H1 (cell line): Measurements from ENCODE around the gene ZNF654. TPM values are rescaled to one million over a fixed set of nuclear protein-coding genes. Genes with fewer than 3 reads are reported as not detected.

Experiments used
- CTCF ChIA-PET: fragments of 300-600 bp; sonication (Branson Sonifier 250); formaldehyde crosslinking; loops from one replicate; lab custom pipeline; 2021; ENCODE audit not compliant: partially characterized antibody; lab: Charles Lee
- POLR2A ChIA-PET: fragments of 300-600 bp; sonication (Branson Sonifier 250); formaldehyde crosslinking; loops from one replicate; lab custom pipeline; 2021; ENCODE audit warnings: inconsistent platforms; ENCODE audit not compliant: partially characterized antibody; lab: Charles Lee
- DNase-seq, 2 experiments: peaks; one replicate each; pipeline versions ENCODE4 v3.0.0 to v3.0.0-alpha.2; 2010 to 2022; ENCODE audit warnings: low spot score in 2 of 2, low read depth in 1 of 2, mixed read lengths in 1 of 2
- FAIRE-seq: peaks from 2 replicates; lab custom pipeline; 2011; peaks lifted over from hg19 to GRCh38; lab: Jason Lieb, UNC
- H2AFZ ChIP-seq: 2 replicates; pipeline ENCODE4 v1.8.1; 2012; ENCODE audit warnings: low read length, inconsistent platforms
- H2AK5ac ChIP-seq: 2 replicates; pipeline ENCODE4 v1.6.1; 2013; ENCODE audit warnings: low read depth, low read length
- H2BK120ac ChIP-seq: replicated peaks from 2 replicates; pipeline ENCODE3; 2013; ENCODE audit warnings: low read depth, low read length, inconsistent platforms
- H2BK12ac ChIP-seq: 2 replicates; pipeline ENCODE4 v1.6.1; 2013; ENCODE audit warnings: low read depth, low read length
- H2BK15ac ChIP-seq: 2 replicates; pipeline ENCODE4 v1.6.1; 2013; ENCODE audit warnings: low read length
- H2BK20ac ChIP-seq: 2 replicates; pipeline ENCODE4 v1.6.1; 2013; ENCODE audit warnings: low read length
- H2BK5ac ChIP-seq: 2 replicates; pipeline ENCODE4 v1.6.1; 2013; ENCODE audit warnings: low read depth, low read length
- H3K14ac ChIP-seq: 2 replicates; pipeline ENCODE4 v1.6.1; 2013; ENCODE audit warnings: inconsistent platforms; ENCODE audit not compliant: insufficient read length
- H3K18ac ChIP-seq: 2 replicates; pipeline ENCODE4 v1.6.1; 2013; ENCODE audit warnings: low read length; ENCODE audit errors: extremely low read depth
- H3K23ac ChIP-seq: 2 replicates; pipeline ENCODE4 v1.6.1; 2013; ENCODE audit warnings: inconsistent platforms; ENCODE audit not compliant: insufficient read length
- H3K23me2 ChIP-seq: 2 replicates; pipeline ENCODE4 v1.6.1; 2013; ENCODE audit warnings: low read depth, low read length
- H3K27ac ChIP-seq: 2 replicates; pipeline ENCODE4 v1.6.1; 2011; ENCODE audit warnings: low read depth, low read length, inconsistent platforms
- H3K27me3 ChIP-seq, 4 experiments: replicated peaks in 1 of 4; 1 replicate in 1 of 4; 2 replicates in 3 of 4; pipeline versions ENCODE4 v1.6.1 to v1.8.1; 2011 to 2013; ENCODE audit warnings: low read length in 3 of 4, mild to moderate bottlenecking in 3 of 4, inconsistent platforms in 2 of 4, mixed read lengths in 2 of 4, moderate library complexity in 1 of 4; ENCODE audit not compliant: control insufficient read depth in 3 of 4, insufficient read depth in 3 of 4; ENCODE audit errors: extremely low read depth in 1 of 4
- H3K36me3 ChIP-seq, 4 experiments: 2 replicates each; pipeline versions ENCODE4 v1.6.1 to v1.8.1; 2011 to 2013; ENCODE audit warnings: mild to moderate bottlenecking in 4 of 4, low read length in 3 of 4, moderate library complexity in 2 of 4, control low read depth in 1 of 4, inconsistent platforms in 1 of 4; ENCODE audit not compliant: insufficient read depth in 4 of 4, control insufficient read depth in 2 of 4
- H3K4ac ChIP-seq: replicated peaks from 2 replicates; pipeline ENCODE3; 2013; ENCODE audit warnings: low read length, low read depth, mixed read lengths, inconsistent platforms; ENCODE audit not compliant: insufficient read length
- H3K4me1 ChIP-seq, 4 experiments: replicated peaks in 1 of 4; 1 replicate in 1 of 4; 2 replicates in 3 of 4; pipeline versions ENCODE4 v1.6.1 to v1.8.1; 2011 to 2013; ENCODE audit warnings: low read length in 3 of 4, inconsistent platforms in 2 of 4, mixed read lengths in 1 of 4; ENCODE audit not compliant: insufficient read depth in 4 of 4, control insufficient read depth in 3 of 4
- H3K4me2 ChIP-seq, 2 experiments: 2 replicates each; pipeline versions ENCODE4 v1.6.1 to v1.8.1; 2011 to 2013; ENCODE audit warnings: low read depth in 2 of 2, low read length in 2 of 2, control low read depth in 1 of 2, inconsistent platforms in 1 of 2, mild to moderate bottlenecking in 1 of 2; ENCODE audit not compliant: insufficient read depth in 1 of 2
- H3K4me3 ChIP-seq, 4 experiments: fragments of 200-600, 300-600 bp in 1 of 4; sonication (generic), shearing (Covaris generic), sonication (Bioruptor Twin) in 1 of 4; 2 replicates each; pipeline versions ENCODE4 v1.5.1 to v1.8.1; 2011 to 2016; ENCODE audit warnings: low read length in 4 of 4, low read depth in 3 of 4, control low read depth in 2 of 4, inconsistent platforms in 2 of 4, mild to moderate bottlenecking in 2 of 4, mixed read lengths in 1 of 4, moderate library complexity in 1 of 4; ENCODE audit not compliant: insufficient read depth in 2 of 4; ENCODE audit errors: extremely low read depth in 1 of 4
- H3K56ac ChIP-seq: replicated peaks from 2 replicates; pipeline ENCODE3; 2013; ENCODE audit warnings: low read depth, mild to moderate bottlenecking, mixed read lengths, low read length, inconsistent platforms; ENCODE audit not compliant: insufficient read length
- H3K79me1 ChIP-seq: 2 replicates; pipeline ENCODE4 v1.6.1; 2013; ENCODE audit warnings: low read depth, low read length, control low read depth
- H3K79me2 ChIP-seq, 2 experiments: 2 replicates each; pipeline versions ENCODE4 v1.6.1 to v1.8.1; 2012 to 2013; ENCODE audit warnings: low read length in 2 of 2, mild to moderate bottlenecking in 2 of 2, inconsistent platforms in 1 of 2; ENCODE audit not compliant: insufficient read depth in 2 of 2, control insufficient read depth in 1 of 2
- H3K9ac ChIP-seq, 4 experiments: replicated peaks in 1 of 4; 1 replicate in 1 of 4; 2 replicates in 3 of 4; pipeline versions ENCODE4 v1.6.1 to v1.8.1; 2011 to 2013; ENCODE audit warnings: low read depth in 3 of 4, low read length in 3 of 4, control low read depth in 2 of 4, mild to moderate bottlenecking in 2 of 4, moderate library complexity in 2 of 4, inconsistent platforms in 1 of 4; ENCODE audit errors: extremely low read depth in 1 of 4
- H3K9me3 ChIP-seq, 2 experiments: 2 replicates each; pipeline versions ENCODE4 v1.6.1 to v1.8.1; 2012 to 2013; ENCODE audit warnings: mild to moderate bottlenecking in 2 of 2, moderate library complexity in 2 of 2, control low read depth in 1 of 2, inconsistent platforms in 1 of 2, low read depth in 1 of 2, low read length in 1 of 2, mixed read lengths in 1 of 2; ENCODE audit not compliant: insufficient read depth in 2 of 2
- H4K20me1 ChIP-seq, 2 experiments: replicated peaks in 1 of 2; 2 replicates each; pipeline versions ENCODE3 to v1.8.1; 2011 to 2013; ENCODE audit warnings: inconsistent platforms in 2 of 2, low read length in 2 of 2, mild to moderate bottlenecking in 1 of 2; ENCODE audit not compliant: insufficient read depth in 2 of 2, control insufficient read depth in 1 of 2
- H4K5ac ChIP-seq: 2 replicates; pipeline ENCODE4 v1.6.1; 2013; ENCODE audit warnings: low read length, low read depth, mixed read lengths, inconsistent platforms; ENCODE audit not compliant: insufficient read length
- H4K8ac ChIP-seq: 2 replicates; pipeline ENCODE4 v1.8.0; 2013; ENCODE audit warnings: mild to moderate bottlenecking, moderate library complexity, low read length, inconsistent platforms; ENCODE audit not compliant: insufficient read depth; ENCODE audit errors: extremely low read depth
- H4K91ac ChIP-seq: replicated peaks from 2 replicates; pipeline ENCODE3; 2013; ENCODE audit warnings: low read length, mixed read lengths, inconsistent platforms; ENCODE audit not compliant: insufficient read length
- CBX8 ChIP-seq: fragments of 300-800, 300-1000 bp; sonication (generic); IDR thresholded peaks from 2 replicates; pipeline ENCODE4 v1.7.1; 2016; ENCODE audit warnings: low read depth, low read length, borderline replicate concordance
- CEBPB ChIP-seq: IDR thresholded peaks from 2 replicates; pipeline ENCODE4 v1.6.1; 2012; ENCODE audit warnings: low read depth, low read length
- PHF8 ChIP-seq: fragments of 200-600 bp; sonication (generic); conservative IDR thresholded peaks from 2 replicates; pipeline ENCODE4 v1.7.1; 2012; ENCODE audit warnings: low read depth, mild to moderate bottlenecking, inconsistent platforms, low read length, moderate library complexity
- RBBP5 ChIP-seq: IDR thresholded peaks from 2 replicates; pipeline ENCODE4 v1.7.1; 2012; ENCODE audit warnings: low read depth, mild to moderate bottlenecking, inconsistent platforms, low read length, moderate library complexity, borderline replicate concordance
- SP1 ChIP-seq: IDR thresholded peaks from 2 replicates; pipeline ENCODE4 v1.6.1; 2011; ENCODE audit warnings: low read depth, low read length
- WGBS, 2 experiments: shearing (Covaris generic) in 1 of 2; methylation state at CpG; one replicate each; pipeline versions ENCODE4 v1.1.6 to v1.1.7; 2013 to 2015; ENCODE audit warnings: low lambda C conversion rate in 2 of 2, mixed read lengths in 2 of 2, inconsistent platforms in 1 of 2, low coverage in 1 of 2, missing lambda C conversion rate in 1 of 2; ENCODE audit not compliant: insufficient replicate concordance in 2 of 2, insufficient coverage in 1 of 2, insufficient read length in 1 of 2; ENCODE audit errors: extremely low coverage in 1 of 2, missing lambda C conversion rate in 1 of 2; 5-methylcytosine and 5-hydroxymethylcytosine counted together
- long read RNA-seq, 2 experiments: library from RNA in 1 of 2; library from capped mRNA in 1 of 2; stranded (forward); transcript quantifications; one replicate each; pipeline ENCODE4 v2.0.0, GENCODE V29; 2021; ENCODE audit warnings: inconsistent platforms in 1 of 2
- polyA minus RNA-seq, 3 experiments: library from RNA; depleted of rRNA, polyadenylated mRNA; stranded (reverse); fragments of >200 nt; gene quantifications; 1 replicate in 2 of 3; 2 replicates in 1 of 3; pipeline ENCODE4 v1.2.3, GENCODE V29; 2011
- polyA plus RNA-seq, 7 experiments: library from polyadenylated mRNA; depleted of rRNA in 3 of 7; stranded (reverse) in 5 of 7; unstranded in 2 of 7; fragments of >200 nt in 5 of 7; fragments of 200-250 nt in 2 of 7; gene quantifications; 1 replicate in 5 of 7; 2 replicates in 1 of 7; 4 replicates in 1 of 7; pipeline versions ENCODE4 v1.2.1 to v1.2.3, GENCODE V29; 2011 to 2013; ENCODE audit warnings: missing spikeins in 2 of 7, mixed read lengths in 2 of 7
- total RNA-seq: library from RNA; stranded (reverse); fragmentation: NEBNext Ultra II Directional; extraction: Animal tissue kit (Norgen Biotek cat#: 25700); gene quantifications from 2 replicates; pipeline ENCODE4 v1.2.1, GENCODE V29; 2021
- TF ChIP-seq, protein P1 (sequence below): IDR thresholded peaks from 2 replicates; pipeline ENCODE4 v1.6.1; 2012; ENCODE audit warnings: low read length, inconsistent platforms

ZNF654 gene
- 5.3 and 6.2 TPM in 2 replicates for total RNA-seq
- 0.47 and 0.82 TPM in 2 replicates for polyA plus RNA-seq (2011; rRNA removed)
- polyA plus RNA-seq (2011; cell fraction: cytosol; rRNA removed) = 1.0 TPM
- 1.1 TPM for polyA plus RNA-seq (2011; cell fraction: nucleus; rRNA removed)
- polyA plus RNA-seq (2012, experiment 1 of 2) = 0.90 to 1.8 TPM (median 1.4 TPM) in 4 replicates
- polyA plus RNA-seq (2012, experiment 2 of 2) = 0.29 TPM
- 2.5 TPM for polyA plus RNA-seq (2013, experiment 1 of 2)
- polyA plus RNA-seq (2013, experiment 2 of 2) = 2.2 TPM
- 2.2 and 2.7 TPM in 2 replicates for polyA minus RNA-seq (2011; rRNA and poly(A)+ RNA removed)
- 6.6 TPM for polyA minus RNA-seq (2011; cell fraction: cytosol; rRNA and poly(A)+ RNA removed)
- 6.6 TPM for polyA minus RNA-seq (2011; cell fraction: nucleus; rRNA and poly(A)+ RNA removed)
- long read RNA-seq, experiment 1, partial matches to known transcripts = 0 of 1 reads
- long read RNA-seq, experiment 1, other reads (novel, unspliced or antisense) = 1 of 1 reads
- long read RNA-seq, experiment 2, partial matches to known transcripts = 1 of 1 reads
- long read RNA-seq, experiment 2, other reads (novel, unspliced or antisense) = 0 of 1 reads

DNA sequence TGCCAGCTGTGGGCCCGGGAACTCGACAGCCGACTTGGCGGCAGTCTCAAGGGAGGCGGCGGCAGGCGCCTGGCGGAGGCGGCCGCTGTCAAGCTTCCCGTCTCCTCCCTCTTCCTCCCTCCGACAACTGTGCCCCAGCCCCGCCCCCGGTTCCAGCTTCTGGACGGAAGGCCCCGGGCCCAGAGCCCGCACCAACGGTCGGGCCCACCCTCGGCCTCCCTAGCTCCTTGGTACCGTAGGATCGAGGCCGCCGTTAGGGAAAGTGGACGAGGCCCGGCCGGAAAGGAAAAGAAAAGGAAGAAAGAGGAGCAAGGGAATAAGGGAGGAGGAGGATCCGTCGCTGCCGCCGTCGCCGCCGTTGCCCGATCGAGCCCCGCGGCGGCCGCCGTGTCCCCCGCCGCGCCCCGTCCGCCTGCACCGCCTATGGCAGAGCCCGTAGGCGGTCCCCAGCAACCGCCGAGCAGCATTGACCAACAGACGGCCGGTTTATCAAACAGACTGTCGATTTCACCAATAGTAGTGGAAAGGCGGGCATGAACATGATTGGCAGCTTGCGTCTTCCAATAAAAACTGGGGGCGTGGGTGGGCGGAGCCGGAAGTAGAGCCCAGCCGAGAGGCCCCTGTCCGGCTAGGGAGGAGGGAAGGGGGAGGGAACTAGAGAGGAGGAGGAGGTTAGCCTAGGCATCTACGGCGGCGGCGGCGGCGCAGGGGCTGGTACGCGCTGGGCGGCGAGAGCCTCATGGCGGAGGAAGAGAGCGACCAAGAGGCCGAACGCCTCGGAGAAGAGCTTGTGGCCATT lies at the start of gene ZNF654, which contains the start of gene CGGBP1:
ZNF654 (plus strand) TSS at position 675 of the 799 bp plus-strand sequence; CDS start at position 740, 65 bp downstream.
CGGBP1 (minus strand) TSS at position 425 of the 799 bp plus-strand sequence. CDS start 3,029 bp downstream, outside the sequence.
- Histone ChIP-seq H2AK5ac (no peak within 1 kb of the TSS), H3K56ac (peak within 1 kb of the TSS; percentile 98), H3K18ac (peak within 1 kb of the TSS; percentile 88; the same call in 1 of the 2 replicates), H3K27me3 (no peaks in the 10 kb centered on the region), H2BK120ac (no peak within 1 kb of the TSS), H4K8ac (peak within 1 kb of the TSS; percentile 95), H3K4ac (no peak within 1 kb of the TSS), H3K14ac (peak within 1 kb of the TSS; percentile 87), H4K20me1 (peaks cover 2 to 7% of the 10 kb centered on the region in 2 experiments), H2BK12ac (no peak within 1 kb of the TSS), H2BK5ac (peak within 1 kb of the TSS; percentile 81; the same call in 1 of the 2 replicates), H3K23ac (no peak within 1 kb of the TSS), H3K79me1 (peaks cover 3% of the 10 kb centered on the region; the same call in 1 of the 2 replicates), H3K79me2 (peaks cover 0 to 67% of the 10 kb centered on the region in 2 experiments; a peak in 3 of 4 replicates), H3K9me3 (no peaks in the 10 kb centered on the region), H4K91ac (peak within 1 kb of the TSS; percentile 84), H3K27ac (0 out of 2 replicates have a peak within 1 kb of the TSS, but pooled peaks have one; percentile 41), H2BK20ac (no peak within 1 kb of the TSS), H3K9ac (peak within 1 kb of the TSS; percentile 62 to 95 (median 68)), H3K36me3 (peaks cover 0 to 30% (median 11%) of the 10 kb centered on the region in 4 experiments; a peak in 6 of 8 replicates), H3K23me2 (peaks cover 4% of the 10 kb centered on the region; the same call in 1 of the 2 replicates), H2AFZ (peak within 1 kb of the TSS; percentile 68), H3K4me3 (peak within 1 kb of the TSS; percentile 83 to 96 (median 91)), H3K4me1 (peaks cover 0 to 3% (median 0%) of the 10 kb centered on the region in 4 experiments; a peak in 1 of 7 replicates), H2BK15ac (no peak within 1 kb of the TSS), H3K4me2 (peak within 1 kb of the TSS; percentile 69 to 85), H4K5ac (peak within 1 kb of the TSS; percentile 100)
- CTCF ChIA-PET = interaction anchor here (0.9 to 1.4 kb wide), 2 partner anchors 54 to 91 kb away, joined by 3 to 4 read pairs; partner anchors contain the start of gene C3orf38
- 2% methylated on average over 49 of the region's 76 CpGs; no CpG with 5 or more reads in 1 of the 2 experiments for WGBS, 2 experiments
- DNase-seq = peak; percentile 94 to 98
- POLR2A ChIA-PET = interaction anchor here (0.6 to 2.0 kb wide), 7 partner anchors 8 to 266 kb away, joined by 3 to 17 read pairs (median 3); partner anchors contain the start of gene C3orf38
- no peak for FAIRE-seq
- TF ChIP-seq RBBP5 = peak; percentile 57; the same call in 1 of the 2 replicates
- TF ChIP-seq CBX8 = no peak
- no peak for TF ChIP-seq CEBPB
- TF ChIP-seq PHF8 = peak; percentile 75
- TF ChIP-seq, protein P1, sequence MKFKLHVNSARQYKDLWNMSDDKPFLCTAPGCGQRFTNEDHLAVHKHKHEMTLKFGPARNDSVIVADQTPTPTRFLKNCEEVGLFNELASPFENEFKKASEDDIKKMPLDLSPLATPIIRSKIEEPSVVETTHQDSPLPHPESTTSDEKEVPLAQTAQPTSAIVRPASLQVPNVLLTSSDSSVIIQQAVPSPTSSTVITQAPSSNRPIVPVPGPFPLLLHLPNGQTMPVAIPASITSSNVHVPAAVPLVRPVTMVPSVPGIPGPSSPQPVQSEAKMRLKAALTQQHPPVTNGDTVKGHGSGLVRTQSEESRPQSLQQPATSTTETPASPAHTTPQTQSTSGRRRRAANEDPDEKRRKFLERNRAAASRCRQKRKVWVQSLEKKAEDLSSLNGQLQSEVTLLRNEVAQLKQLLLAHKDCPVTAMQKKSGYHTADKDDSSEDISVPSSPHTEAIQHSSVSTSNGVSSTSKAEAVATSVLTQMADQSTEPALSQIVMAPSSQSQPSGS = no peak
- peak; percentile 99 for TF ChIP-seq SP1
